Left ventricle myocardium inferior (tissue), 1 donor: ENCODE results near the gene RARB. TPM values are rescaled to one million over a fixed set of nuclear protein-coding genes. Genes with fewer than 3 reads are reported as not detected.

Experiments
- DNase-seq: peaks from one replicate; pipeline ENCODE4 v3.0.0-alpha.2; 2020
- H3K27ac ChIP-seq: fragments of 200-600 bp; replicated peaks from 2 replicates; pipeline ENCODE4 v1.8.0; 2021
- H3K27me3 ChIP-seq: fragments of 200-600 bp; 2 replicates; pipeline ENCODE4 v1.8.0; 2021; ENCODE audit warnings: low read depth
- H3K36me3 ChIP-seq: fragments of 200-600 bp; 2 replicates; pipeline ENCODE4 v1.8.0; 2021
- H3K4me1 ChIP-seq: fragments of 200-600 bp; 2 replicates; pipeline ENCODE4 v1.8.0; 2021
- H3K4me3 ChIP-seq: fragments of 200-600 bp; 2 replicates; pipeline ENCODE4 v1.8.0; 2021; ENCODE audit warnings: mild to moderate bottlenecking, moderate library complexity
- H3K9me3 ChIP-seq: fragments of 200-600 bp; replicated peaks from 2 replicates; pipeline ENCODE4 v1.8.0; 2021
- intact Hi-C: fragments of 100-400 bp; cut with micrococcal nuclease; formaldehyde crosslinking; loops from one replicate; pipeline ENCODE4 v1.11.0; 2022
- total RNA-seq: library from RNA; stranded (reverse); fragmentation: NEBNext Ultra II Directional; extraction: Animal tissue kit (Norgen Biotek cat#: 25700); gene quantifications from one replicate; pipeline ENCODE4 v1.2.1, GENCODE V29; 2021
- TF ChIP-seq, protein P1 (sequence below): fragments of 200-600 bp; IDR thresholded peaks from 2 replicates; pipeline ENCODE4 v1.8.0; 2021; ENCODE audit warnings: antibody characterized with exemption, mild to moderate bottlenecking, borderline replicate concordance
- donor health status: DM: no; HTN: yes; CAD: no; lungs with severe emphysema.

Gene RARB
- total RNA-seq, 1 donor from 2014 or later = 15.6 TPM

DNA sequence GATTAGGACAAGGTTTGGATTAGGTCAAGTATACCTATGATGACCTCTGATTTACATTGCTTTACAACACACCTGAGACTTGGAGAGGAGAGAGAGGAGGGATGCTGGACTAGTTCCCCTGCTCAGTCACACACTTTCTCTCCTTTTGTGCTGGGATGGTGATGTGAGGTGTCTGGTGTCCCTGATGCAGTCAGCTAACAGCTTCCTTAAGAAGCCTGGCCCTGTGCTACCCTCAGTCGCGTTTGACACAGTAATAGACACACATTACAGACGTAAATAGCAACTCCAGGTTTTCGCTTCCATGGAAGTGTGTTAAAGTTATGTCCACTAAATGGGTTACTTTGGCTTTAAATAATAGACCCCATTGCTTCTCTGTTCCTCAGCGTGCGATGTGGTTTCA, 58.9 kb downstream of the RARB start:
- H3K9me3 ChIP-seq = peaks cover 3% of the 10 kb centered on the region
- DNase-seq = no peak
- TF ChIP-seq, protein P1, sequence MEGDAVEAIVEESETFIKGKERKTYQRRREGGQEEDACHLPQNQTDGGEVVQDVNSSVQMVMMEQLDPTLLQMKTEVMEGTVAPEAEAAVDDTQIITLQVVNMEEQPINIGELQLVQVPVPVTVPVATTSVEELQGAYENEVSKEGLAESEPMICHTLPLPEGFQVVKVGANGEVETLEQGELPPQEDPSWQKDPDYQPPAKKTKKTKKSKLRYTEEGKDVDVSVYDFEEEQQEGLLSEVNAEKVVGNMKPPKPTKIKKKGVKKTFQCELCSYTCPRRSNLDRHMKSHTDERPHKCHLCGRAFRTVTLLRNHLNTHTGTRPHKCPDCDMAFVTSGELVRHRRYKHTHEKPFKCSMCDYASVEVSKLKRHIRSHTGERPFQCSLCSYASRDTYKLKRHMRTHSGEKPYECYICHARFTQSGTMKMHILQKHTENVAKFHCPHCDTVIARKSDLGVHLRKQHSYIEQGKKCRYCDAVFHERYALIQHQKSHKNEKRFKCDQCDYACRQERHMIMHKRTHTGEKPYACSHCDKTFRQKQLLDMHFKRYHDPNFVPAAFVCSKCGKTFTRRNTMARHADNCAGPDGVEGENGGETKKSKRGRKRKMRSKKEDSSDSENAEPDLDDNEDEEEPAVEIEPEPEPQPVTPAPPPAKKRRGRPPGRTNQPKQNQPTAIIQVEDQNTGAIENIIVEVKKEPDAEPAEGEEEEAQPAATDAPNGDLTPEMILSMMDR = no peak
- peaks cover 83% of the 10 kb centered on the region for H3K4me1 ChIP-seq
- intact Hi-C loops = no loop called here
- no peak overlapping the region for H3K4me3 ChIP-seq
- no peaks in the 10 kb centered on the region for H3K27me3 ChIP-seq
- no peaks in the 10 kb centered on the region for H3K36me3 ChIP-seq
- H3K27ac ChIP-seq = peak overlapping the region; percentile 68

- no peaks in the 10 kb centered on the region for H3K27me3 ChIP-seq
- TF ChIP-seq, protein P1 = no peak
- H3K36me3 ChIP-seq = peaks cover 20% of the 10 kb centered on the region
- intact Hi-C loops = no loop called here
- peaks cover 33% of the 10 kb centered on the region for H3K9me3 ChIP-seq
- no peak overlapping the region for H3K4me3 ChIP-seq
- no peak for DNase-seq
- H3K4me1 ChIP-seq = peaks cover 57% of the 10 kb centered on the region
- H3K27ac ChIP-seq = peak overlapping the region; percentile 44
Measured at GRCh38 chr3:25489858-25490593, 62.0 kb downstream of the RARB start.

GRCh38 chr3:25493246-25493645, 65.2 kb downstream of the RARB start:
- intact Hi-C loops = no loop called here
- TF ChIP-seq, protein P1 = no peak
- no peak for DNase-seq
- Histone ChIP-seq H3K27me3 (no peaks in the 10 kb centered on the region), H3K36me3 (peaks cover 20% of the 10 kb centered on the region), H3K27ac (no peak overlapping the region), H3K4me3 (no peak overlapping the region), H3K4me1 (peaks cover 43% of the 10 kb centered on the region), H3K9me3 (peaks cover 33% of the 10 kb centered on the region)

- Histone ChIP-seq H3K27ac (no peak overlapping the region), H3K36me3 (peaks cover 20% of the 10 kb centered on the region), H3K9me3 (peaks cover 33% of the 10 kb centered on the region), H3K4me3 (no peak overlapping the region), H3K27me3 (no peaks in the 10 kb centered on the region), H3K4me1 (peaks cover 43% of the 10 kb centered on the region)
- DNase-seq = no peak
- TF ChIP-seq, protein P1 = no peak
- intact Hi-C loops = no loop called here
Measured at GRCh38 chr3:25493786-25494185, 65.7 kb downstream of the RARB start.

GRCh38 chr3:25495304-25495703, 67.2 kb downstream of the RARB start:
- Histone ChIP-seq H3K4me3 (no peak overlapping the region), H3K4me1 (peaks cover 46% of the 10 kb centered on the region), H3K36me3 (peaks cover 20% of the 10 kb centered on the region), H3K9me3 (peaks cover 33% of the 10 kb centered on the region), H3K27me3 (no peaks in the 10 kb centered on the region), H3K27ac (no peak overlapping the region)
- intact Hi-C loops = no loop called here
- TF ChIP-seq, protein P1 = no peak
- DNase-seq = no peak
